GM12891 (cell line): ENCODE measurements around the gene COG5.

Experiments used
- POLR2A ChIP-seq: IDR thresholded peaks from 2 replicates; pipeline ENCODE4 v1.6.1; 2011; ENCODE audit warnings: low read depth, low read length, control low read depth
- POU2F2 ChIP-seq: IDR thresholded peaks from 2 replicates; pipeline ENCODE4 v1.6.1; 2011; ENCODE audit warnings: low read depth, mild to moderate bottlenecking, control low read depth, low read length, moderate library complexity
- SPI1 ChIP-seq: IDR thresholded peaks from 2 replicates; pipeline ENCODE4 v1.6.1; 2011; ENCODE audit warnings: low read depth, low read length, control low read depth
- TAF1 ChIP-seq: IDR thresholded peaks from 2 replicates; pipeline ENCODE4 v1.6.1; 2011; ENCODE audit warnings: low read depth, low read length, control low read depth

DNA sequence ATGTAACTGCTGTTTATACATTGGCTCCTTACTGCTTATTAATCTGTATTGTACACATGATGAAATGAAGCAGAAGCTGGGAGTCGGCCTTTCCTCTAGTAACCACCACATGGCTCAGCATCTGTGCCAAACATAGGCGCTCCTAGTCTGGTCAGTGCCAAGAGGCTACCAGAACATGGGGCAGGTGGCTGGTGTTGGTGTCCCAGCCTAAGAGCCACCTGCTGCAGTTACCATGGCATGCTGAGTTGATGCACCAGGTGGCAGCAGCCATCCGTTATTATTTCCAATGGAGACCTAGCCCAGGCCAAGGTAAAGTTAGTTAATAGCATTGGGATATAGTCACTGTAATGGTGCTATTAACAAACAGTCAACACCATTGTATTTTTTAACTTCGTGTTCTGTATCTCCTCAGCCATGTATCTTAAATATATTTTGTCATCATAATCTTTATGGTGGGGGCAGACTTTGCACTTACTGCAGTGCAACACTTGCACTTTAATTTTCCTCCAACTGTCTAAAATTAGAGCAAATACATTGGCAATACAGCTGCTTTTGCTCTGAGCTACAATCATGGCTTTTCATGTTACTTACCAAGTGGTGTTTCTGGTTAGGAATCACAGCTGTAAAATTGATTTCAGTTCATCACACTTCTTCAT, 361.8 kb downstream of the COG5 start:
- TF ChIP-seq POLR2A (no peak), SPI1 (no peak), POU2F2 (no peak), TAF1 (no peak)
